ENCODE measurements around the gene RAPGEF1. TPM values are rescaled to one million over a fixed set of nuclear protein-coding genes. Genes with fewer than 3 reads are reported as not detected.

Gene RAPGEF1
- total RNA-seq, 1 experiment from 2014 or later, result 55.6 TPM

DNA sequence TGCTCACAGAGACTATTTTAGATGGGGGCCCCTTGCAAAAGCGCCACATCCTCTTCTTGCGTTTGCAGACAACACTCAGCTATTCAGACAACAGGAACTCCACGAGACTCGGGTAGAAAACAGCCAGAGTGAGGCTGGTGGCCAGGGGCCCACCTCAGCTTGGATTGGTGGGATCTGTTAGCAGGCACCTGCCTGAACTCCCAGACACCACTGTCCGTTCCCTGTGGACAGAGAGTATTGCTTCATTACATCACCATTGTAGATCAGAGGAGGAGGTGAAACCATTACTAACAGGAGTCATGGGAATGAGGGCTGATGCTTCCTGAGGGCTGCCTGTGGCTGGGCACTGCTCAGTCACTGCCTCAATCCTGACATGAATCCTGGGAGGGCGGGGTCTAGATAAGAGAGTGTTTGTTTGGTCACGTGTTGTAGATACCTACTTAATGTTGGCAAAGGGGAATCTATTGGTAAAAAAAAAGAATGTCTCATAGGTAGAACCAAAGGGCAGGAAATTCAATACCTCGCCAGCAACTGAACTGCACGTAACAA is 4.4 kb upstream of the RAPGEF1 start:
- no peak for DNase-seq
- TF ChIP-seq, protein P1, sequence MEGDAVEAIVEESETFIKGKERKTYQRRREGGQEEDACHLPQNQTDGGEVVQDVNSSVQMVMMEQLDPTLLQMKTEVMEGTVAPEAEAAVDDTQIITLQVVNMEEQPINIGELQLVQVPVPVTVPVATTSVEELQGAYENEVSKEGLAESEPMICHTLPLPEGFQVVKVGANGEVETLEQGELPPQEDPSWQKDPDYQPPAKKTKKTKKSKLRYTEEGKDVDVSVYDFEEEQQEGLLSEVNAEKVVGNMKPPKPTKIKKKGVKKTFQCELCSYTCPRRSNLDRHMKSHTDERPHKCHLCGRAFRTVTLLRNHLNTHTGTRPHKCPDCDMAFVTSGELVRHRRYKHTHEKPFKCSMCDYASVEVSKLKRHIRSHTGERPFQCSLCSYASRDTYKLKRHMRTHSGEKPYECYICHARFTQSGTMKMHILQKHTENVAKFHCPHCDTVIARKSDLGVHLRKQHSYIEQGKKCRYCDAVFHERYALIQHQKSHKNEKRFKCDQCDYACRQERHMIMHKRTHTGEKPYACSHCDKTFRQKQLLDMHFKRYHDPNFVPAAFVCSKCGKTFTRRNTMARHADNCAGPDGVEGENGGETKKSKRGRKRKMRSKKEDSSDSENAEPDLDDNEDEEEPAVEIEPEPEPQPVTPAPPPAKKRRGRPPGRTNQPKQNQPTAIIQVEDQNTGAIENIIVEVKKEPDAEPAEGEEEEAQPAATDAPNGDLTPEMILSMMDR (conservative IDR thresholded peaks at IDR 0.05), result no peak
- no peak overlapping the region for H4K91ac ChIP-seq (ENCODE audit: insufficient read length, low read depth, low read length)
- WGBS (ENCODE audit: extremely low coverage, insufficient read length, low lambda C conversion rate), result no CpG with 5 or more reads among the region's 9 CpGs
- no peaks in the 10 kb centered on the region for H4K20me1 ChIP-seq (ENCODE audit: control insufficient read depth, insufficient read depth, insufficient read length)
- no peak overlapping the region for H3K4me3 Mint-ChIP-seq
- no peaks in the 10 kb centered on the region for H3K79me1 ChIP-seq (ENCODE audit: insufficient read depth, low read depth, low read length, poor library complexity, severe bottlenecking)
- no peaks in the 10 kb centered on the region for H3K4me1 Mint-ChIP-seq
- H3K27me3 Mint-ChIP-seq (ENCODE audit: low read depth), result no peaks in the 10 kb centered on the region; the same call in 1 of the 2 replicates
- peaks cover under 1% of the 10 kb centered on the region for H3K23me2 ChIP-seq (ENCODE audit: insufficient read length, low read depth, low read length, poor library complexity, severe bottlenecking)
- H2BK20ac ChIP-seq (ENCODE audit: low read depth, low read length, poor library complexity, severe bottlenecking), result no peak overlapping the region
- H3K4ac ChIP-seq (ENCODE audit: low read depth, low read length), result no peak overlapping the region
- H3T11ph ChIP-seq (ENCODE audit: low read length), result no peak overlapping the region
- no peak overlapping the region for H2BK12ac ChIP-seq (ENCODE audit: insufficient read length, low read depth, low read length)
- no peak overlapping the region for H2AFZ ChIP-seq (ENCODE audit: low read length)
- H4K5ac ChIP-seq (ENCODE audit: insufficient read length, low read depth, low read length), result no peak overlapping the region
- no peak overlapping the region for H4K8ac ChIP-seq (replicated peaks; ENCODE audit: insufficient read length, low read depth, low read length)
- H2BK15ac ChIP-seq (ENCODE audit: low read depth, low read length), result no peak overlapping the region
- H2AK5ac ChIP-seq (ENCODE audit: insufficient read length, low read length), result no peak overlapping the region
- no peak overlapping the region for H3K27ac ChIP-seq (ENCODE audit: insufficient read length, low read depth, low read length)
- no peak overlapping the region for H2BK5ac ChIP-seq (ENCODE audit: insufficient read length, low read length)
- H3K79me2 ChIP-seq (ENCODE audit: insufficient read depth, low read length), result no peaks in the 10 kb centered on the region
- H3K4me2 ChIP-seq (ENCODE audit: insufficient read depth, insufficient read length, low read length), result no peak overlapping the region
- no peak overlapping the region for H3K56ac ChIP-seq (ENCODE audit: insufficient read length, low read depth, low read length)
- H3K18ac ChIP-seq (ENCODE audit: insufficient read length, low read depth, low read length), result no peak overlapping the region
- no peak overlapping the region for H3K14ac ChIP-seq (ENCODE audit: insufficient read depth, low read length)
- no peaks in the 10 kb centered on the region for H3K4me1 ChIP-seq (ENCODE audit: insufficient read depth, low read length)
- no peaks in the 10 kb centered on the region for H3K27me3 ChIP-seq (ENCODE audit: insufficient read depth, low read length)
- no peak overlapping the region for H3K27ac Mint-ChIP-seq
- no peak overlapping the region for H2BK120ac ChIP-seq (ENCODE audit: low read depth, low read length, poor library complexity, severe bottlenecking)
- H3K9ac ChIP-seq (ENCODE audit: extremely low read depth, insufficient read length, low read length), result no peak overlapping the region
- H3K36me3 Mint-ChIP-seq (ENCODE audit: insufficient read depth in 1 of 3, low read depth in 3 of 3), result peaks cover 0 to 4% (median 3%) of the 10 kb centered on the region in 3 experiments; a peak in 3 of 7 replicates
- H3K23ac ChIP-seq (ENCODE audit: insufficient read length, low read depth, low read length), result no peak overlapping the region
- no peaks in the 10 kb centered on the region for H3K9me3 ChIP-seq (ENCODE audit: control insufficient read depth, low read depth, low read length)
- peaks cover 5 to 10% of the 10 kb centered on the region in 2 experiments for H3K9me3 Mint-ChIP-seq

All from H9 (cell line).